Activated B cell treated with CpG ODN at 0.5 μM for 24 hours (primary cell): ENCODE measurements around the gene PHACTR1. TPM values are rescaled to one million over a fixed set of nuclear protein-coding genes. Genes with fewer than 3 reads are reported as not detected.

Source experiments
- ATAC-seq: fragments of 200-7000 bp; cut with Tn5 transposase; one replicate; pipeline ENCODE4 v1.10.0; 2021; ENCODE audit warnings: low read depth, mild to moderate bottlenecking, moderate library complexity
- CTCF ChIA-PET: fragments of 350-600 bp; sonication (Branson Sonifier 250); formaldehyde crosslinking; loops from one replicate; lab custom pipeline; 2021; ENCODE audit warnings: antibody characterized with exemption; lab: Charles Lee
- POLR2A ChIA-PET: fragments of 350-600 bp; sonication (Branson Sonifier 250); formaldehyde crosslinking; loops from one replicate; lab custom pipeline; 2021; ENCODE audit warnings: antibody characterized with exemption; lab: Charles Lee
- DNase-seq: peaks from one replicate; pipeline ENCODE4 v3.0.0; 2022
- H3K27ac Mint-ChIP-seq: one replicate; pipeline ENCODE4 v1.8.0; 2020; ENCODE audit warnings: mixed read lengths
- H3K27me3 Mint-ChIP-seq: one replicate; pipeline ENCODE4 v1.8.0; 2021; ENCODE audit warnings: mixed read lengths
- H3K36me3 Mint-ChIP-seq: one replicate; pipeline ENCODE4 v1.8.0; 2021; ENCODE audit warnings: low read depth, mixed read lengths
- H3K4me1 Mint-ChIP-seq: one replicate; pipeline ENCODE4 v1.8.0; 2021; ENCODE audit warnings: mixed read lengths
- H3K4me3 Mint-ChIP-seq: one replicate; pipeline ENCODE4 v1.8.0; 2020; ENCODE audit warnings: mild to moderate bottlenecking, mixed read lengths
- H3K9me3 Mint-ChIP-seq: one replicate; pipeline ENCODE4 v1.8.0; 2020; ENCODE audit warnings: mixed read lengths
- CTCF ChIP-seq: fragments of 200-600 bp; IDR thresholded peaks from one replicate; pipeline ENCODE4 v1.8.0; 2022; ENCODE audit warnings: antibody characterized with exemption, mild to moderate bottlenecking
- intact Hi-C: fragments of 100-400 bp; cut with micrococcal nuclease; formaldehyde crosslinking; loops from one replicate; pipeline ENCODE4 v1.15.1; 2024
- total RNA-seq: library from RNA; stranded (reverse); gene quantifications from 2 replicates; pipeline ENCODE4 v1.2.3, GENCODE V29; 2022

The PHACTR1 gene
- total RNA-seq, 1 donor from 2014 or later, result 115 TPM

- no peaks in the 10 kb centered on the region for H3K9me3 Mint-ChIP-seq
- peak overlapping the region; percentile 95 for H3K4me3 Mint-ChIP-seq
- DNase-seq (peak; percentile 70), ATAC-seq (peak; percentile 74)
- H3K27me3 Mint-ChIP-seq, result no peaks in the 10 kb centered on the region
- H3K36me3 Mint-ChIP-seq, result peaks cover 37% of the 10 kb centered on the region
- H3K27ac Mint-ChIP-seq, result peak overlapping the region; percentile 96
- ChIA-PET POLR2A (interaction anchor here (0.6 to 7.3 kb wide), 12 partner anchors 13 to 82 kb away, joined by 3 to 101 read pairs (median 6); partner anchors contain the start of gene TBC1D7), CTCF (interaction anchor here (1.0 to 1.3 kb wide), 4 partner anchors 11 to 78 kb away, joined by 3 to 6 read pairs (median 4); no protein-coding TSS in a partner anchor)
- no peak for TF ChIP-seq CTCF
- peaks cover 77% of the 10 kb centered on the region for H3K4me1 Mint-ChIP-seq
- intact Hi-C loops, result loop anchor here (1.0 to 10.0 kb wide), 10 partner anchors 11 to 822 kb away; partner anchors contain the start of genes GFOD1 and TBC1D7
These were observed 555.8 kb downstream of the PHACTR1 start for GRCh38 chr6:13272131-13273046.

DNA sequence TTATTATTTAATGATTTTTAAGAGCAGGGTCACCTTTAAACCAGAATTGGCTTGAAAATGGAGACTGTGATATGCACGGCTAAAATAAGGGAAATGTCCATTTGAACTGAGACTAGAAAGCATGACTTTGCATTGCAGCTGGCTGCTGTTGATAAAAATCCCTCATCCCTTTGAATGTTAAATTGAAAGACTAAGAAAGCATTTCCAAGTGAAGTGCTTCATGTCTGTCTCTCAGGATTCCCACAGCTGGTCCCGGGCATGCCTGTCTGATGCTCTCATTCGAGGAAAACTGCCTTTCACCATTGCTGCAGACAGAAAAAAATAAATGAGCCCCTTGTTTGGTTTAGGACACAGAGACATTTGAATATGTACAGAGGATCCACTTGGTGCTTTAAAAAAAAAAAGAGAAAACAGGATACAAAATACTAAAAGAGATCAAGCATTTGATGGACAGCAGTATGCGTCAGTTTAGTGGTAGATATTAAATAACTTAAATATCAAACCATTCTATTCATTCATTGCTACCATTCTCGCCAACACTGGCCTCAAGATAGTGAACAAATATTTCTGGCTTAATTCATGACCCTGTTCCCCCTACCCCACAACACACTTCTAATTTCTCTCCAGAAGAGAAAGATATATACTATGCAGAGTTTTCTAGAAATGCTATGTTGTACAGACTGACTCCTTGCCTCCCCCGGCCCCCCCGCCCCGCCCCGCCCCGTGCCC, 556.8 kb downstream of the PHACTR1 start:
- Mint-ChIP-seq H3K36me3 (peaks cover 47% of the 10 kb centered on the region), H3K4me3 (peak overlapping the region; percentile 95), H3K27ac (peak overlapping the region; percentile 96), H3K9me3 (no peaks in the 10 kb centered on the region), H3K4me1 (peaks cover 77% of the 10 kb centered on the region), H3K27me3 (no peaks in the 10 kb centered on the region)
- no peak for ATAC-seq
- no peak for TF ChIP-seq CTCF
- no peak for DNase-seq
- POLR2A ChIA-PET, result interaction anchor here (0.7 to 7.3 kb wide), 13 partner anchors 9 to 341 kb away, joined by 3 to 101 read pairs (median 6); partner anchors contain the start of genes NOL7 and TBC1D7
- intact Hi-C loops, result loop anchor here (2.0 to 10.0 kb wide), 5 partner anchors 154 to 821 kb away; partner anchors contain the start of gene GFOD1
- CTCF ChIA-PET, result interaction anchor here (1.0 to 2.5 kb wide), 4 partner anchors 12 to 79 kb away, joined by 4 to 23 read pairs (median 6); no protein-coding TSS in a partner anchor

DNA sequence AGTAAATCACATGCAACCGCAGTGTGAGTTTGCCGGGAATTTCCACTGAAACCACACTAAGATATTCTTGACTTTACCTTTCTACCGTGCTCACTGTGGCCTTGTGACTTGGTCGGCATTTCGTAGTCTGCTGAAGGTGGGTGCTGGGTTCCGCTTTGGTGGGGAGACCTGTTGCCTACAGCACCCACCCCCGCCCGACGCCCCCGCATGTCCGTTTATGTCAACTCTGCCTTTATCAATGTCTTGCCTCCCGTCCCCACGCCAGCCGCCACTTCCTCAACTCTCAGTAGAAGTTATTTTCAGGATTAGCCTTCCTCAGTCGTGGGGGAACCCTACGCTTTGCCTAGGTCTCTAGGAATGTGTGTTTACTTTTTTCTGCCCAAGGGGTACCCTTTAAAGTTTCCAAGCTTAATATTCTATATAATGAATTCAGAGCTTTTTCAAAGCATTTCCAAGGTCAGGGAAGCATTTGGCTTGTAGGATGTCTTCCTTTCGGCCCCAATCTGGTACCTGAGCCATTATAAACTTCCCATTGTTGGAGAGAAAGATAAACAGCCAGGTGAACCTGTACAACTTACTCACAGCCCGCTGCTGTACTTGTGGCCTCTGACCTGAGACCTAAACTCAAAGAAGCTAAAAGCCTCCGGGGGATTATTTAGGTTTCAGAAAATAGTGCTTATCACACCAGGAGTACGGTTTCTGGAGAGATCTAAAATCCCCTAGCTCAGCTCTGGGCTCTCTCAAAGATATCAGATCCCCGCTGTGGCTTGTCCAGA, 557.6 kb downstream of the PHACTR1 start:
- Mint-ChIP-seq H3K9me3 (no peaks in the 10 kb centered on the region), H3K4me3 (peak overlapping the region; percentile 95), H3K4me1 (peaks cover 76% of the 10 kb centered on the region), H3K27me3 (no peaks in the 10 kb centered on the region), H3K27ac (peak overlapping the region; percentile 96), H3K36me3 (peaks cover 55% of the 10 kb centered on the region)
- POLR2A ChIA-PET, result interaction anchor here (0.5 to 7.3 kb wide), 13 partner anchors 9 to 341 kb away, joined by 3 to 101 read pairs (median 8); partner anchors contain the start of genes NOL7 and TBC1D7
- intact Hi-C loops, result loop anchor here (1.0 to 10.0 kb wide), 7 partner anchors 12 to 821 kb away; partner anchors contain the start of gene GFOD1
- DNase-seq, result peak; percentile 63
- CTCF ChIA-PET, result interaction anchor here (0.8 to 2.5 kb wide), 8 partner anchors 11 to 79 kb away, joined by 3 to 23 read pairs (median 3); partner anchors contain the start of gene TBC1D7
- ATAC-seq, result peak; percentile 63
- TF ChIP-seq CTCF, result no peak

DNA sequence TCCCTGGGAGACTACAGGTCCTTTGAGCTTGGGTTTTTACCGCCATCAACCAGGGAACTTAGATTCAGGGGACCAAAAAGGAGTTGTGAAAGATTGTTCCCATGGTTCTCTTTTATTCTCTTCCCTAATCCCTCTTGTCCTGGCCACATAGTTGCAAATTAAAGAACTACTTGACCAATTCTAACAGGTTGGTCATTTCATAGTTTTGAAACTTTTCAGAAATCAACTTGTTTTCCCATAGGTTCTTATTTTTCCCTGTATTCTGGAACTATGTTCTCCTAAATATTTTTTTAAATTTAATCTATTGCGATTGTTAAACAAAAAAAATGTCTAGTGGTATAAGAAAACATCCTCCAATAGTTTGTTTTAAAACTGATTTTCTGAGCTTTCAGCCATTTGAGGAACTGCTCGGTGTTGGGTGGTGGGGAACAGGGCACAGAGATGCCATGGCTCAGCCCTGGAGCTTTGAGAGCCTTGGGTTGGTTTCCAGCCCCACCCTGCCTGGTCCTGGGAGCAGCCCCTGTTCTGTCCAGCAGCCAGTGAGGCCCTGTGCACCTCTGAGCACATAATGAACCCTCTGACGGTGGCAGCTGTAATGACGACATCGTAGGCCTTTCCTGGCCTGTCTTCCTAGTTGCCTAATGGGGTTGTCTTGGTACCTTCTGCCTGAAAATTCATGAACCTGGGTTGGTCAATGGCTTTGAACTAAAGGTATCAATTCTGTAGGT, 558.3 kb downstream of the PHACTR1 start:
- TF ChIP-seq CTCF, result no peak
- intact Hi-C loops, result loop anchor here (1.0 to 10.0 kb wide), 4 partner anchors 11 to 820 kb away; no protein-coding TSS in a partner anchor
- ChIA-PET CTCF (interaction anchor here (0.8 to 2.5 kb wide), 8 partner anchors 10 to 80 kb away, joined by 3 to 23 read pairs (median 3); partner anchors contain the start of gene TBC1D7), POLR2A (interaction anchor here (0.5 to 7.3 kb wide), 14 partner anchors 10 to 340 kb away, joined by 3 to 101 read pairs (median 8); partner anchors contain the start of genes NOL7, SIRT5 and TBC1D7)
- peak overlapping the region; percentile 95 for H3K4me3 Mint-ChIP-seq
- H3K27ac Mint-ChIP-seq, result peak overlapping the region; percentile 96
- peaks cover 78% of the 10 kb centered on the region for H3K4me1 Mint-ChIP-seq
- peak; percentile 19 for DNase-seq
- no peaks in the 10 kb centered on the region for H3K9me3 Mint-ChIP-seq
- no peaks in the 10 kb centered on the region for H3K27me3 Mint-ChIP-seq
- no peak for ATAC-seq
- H3K36me3 Mint-ChIP-seq, result peaks cover 62% of the 10 kb centered on the region
